Progenitor cell of endocrine pancreas (in vitro differentiated cells): ENCODE results near the gene IGFBP4. TPM values are rescaled to one million over a fixed set of nuclear protein-coding genes. Genes with fewer than 3 reads are reported as not detected.
A peak's percentile ranks its signal among the peaks of the same experiment; 100 is the strongest.

Experiments
- DNase-seq: peaks from one replicate; pipeline ENCODE4 v3.0.0; 2021; ENCODE audit warnings: low spot score; ENCODE audit not compliant: unreplicated experiment
- H3K27ac Mint-ChIP-seq: 2 replicates; pipeline ENCODE4 v1.8.0; 2021; ENCODE audit warnings: mild to moderate bottlenecking, moderate library complexity, mixed read lengths
- H3K27me3 Mint-ChIP-seq: 2 replicates; pipeline ENCODE4 v1.8.0; 2021; ENCODE audit warnings: mixed read lengths
- H3K36me3 Mint-ChIP-seq: 2 replicates; pipeline ENCODE4 v1.8.0; 2022; ENCODE audit warnings: mixed read lengths; ENCODE audit not compliant: insufficient read depth
- H3K4me1 Mint-ChIP-seq: 2 replicates; pipeline ENCODE4 v1.8.0; 2021; ENCODE audit warnings: low read depth, mixed read lengths
- H3K4me3 Mint-ChIP-seq: 2 replicates; pipeline ENCODE4 v1.8.0; 2021; ENCODE audit warnings: low read depth, mild to moderate bottlenecking, moderate library complexity, mixed read lengths
- H3K9me3 Mint-ChIP-seq: 2 replicates; pipeline ENCODE4 v1.8.0; 2021; ENCODE audit warnings: low read depth, mixed read lengths
- CTCF ChIP-seq: fragments of 200-600 bp; sonication (generic); IDR thresholded peaks from one replicate; pipeline ENCODE4 v1.5.0; 2021; ENCODE audit warnings: antibody characterized with exemption, mild to moderate bottlenecking; ENCODE audit not compliant: unreplicated experiment
- total RNA-seq: library from RNA; stranded (reverse); gene quantifications from 2 replicates; pipeline ENCODE4 v1.2.1, GENCODE V29; 2021

Gene IGFBP4
- total RNA-seq, 1 donor from 2014 or later = 3.6 TPM

- Mint-ChIP-seq H3K4me3 (peak overlapping the region; percentile 98), H3K27me3 (no peaks in the 10 kb centered on the region), H3K4me1 (peaks cover 12% of the 10 kb centered on the region), H3K27ac (peak overlapping the region; percentile 93), H3K9me3 (no peaks in the 10 kb centered on the region), H3K36me3 (no peaks in the 10 kb centered on the region)
- TF ChIP-seq CTCF = peak; percentile 12
- DNase-seq = no peak
Measured at GRCh38 chr17:40417258-40417608, 26.0 kb upstream of the IGFBP4 start.

- Mint-ChIP-seq H3K36me3 (no peaks in the 10 kb centered on the region), H3K27me3 (no peaks in the 10 kb centered on the region), H3K9me3 (no peaks in the 10 kb centered on the region), H3K4me3 (peak within 1 kb of the TSS; percentile 98), H3K27ac (peak within 1 kb of the TSS; percentile 93), H3K4me1 (peaks cover 14% of the 10 kb centered on the region)
- TF ChIP-seq CTCF = no peak
- peak; percentile 96 for DNase-seq
Measured at GRCh38 chr17:40417609-40418427, 25.4 kb upstream of the IGFBP4 start, which contains the start of gene TOP2A. TSS of gene TOP2A (minus strand) at chr17:40417896. CDS start at chr17:40417791, 105 bp downstream.

GRCh38 chr17:40418428-40418706, 24.9 kb upstream of the IGFBP4 start:
- Mint-ChIP-seq H3K27me3 (no peaks in the 10 kb centered on the region), H3K4me1 (peaks cover 16% of the 10 kb centered on the region), H3K36me3 (no peaks in the 10 kb centered on the region), H3K9me3 (no peaks in the 10 kb centered on the region), H3K4me3 (peak overlapping the region; percentile 98), H3K27ac (peak overlapping the region; percentile 93)
- DNase-seq = no peak
- no peak for TF ChIP-seq CTCF

GRCh38 chr17:40419559-40420331, 23.5 kb upstream of the IGFBP4 start:
- no peaks in the 10 kb centered on the region for H3K36me3 Mint-ChIP-seq
- no peak for TF ChIP-seq CTCF
- H3K27ac Mint-ChIP-seq = no peak overlapping the region
- no peaks in the 10 kb centered on the region for H3K27me3 Mint-ChIP-seq
- no peaks in the 10 kb centered on the region for H3K9me3 Mint-ChIP-seq
- H3K4me3 Mint-ChIP-seq = peak overlapping the region; percentile 41
- no peak for DNase-seq
- H3K4me1 Mint-ChIP-seq = peaks cover 16% of the 10 kb centered on the region

- H3K27ac Mint-ChIP-seq = peak overlapping the region; percentile 18
- no peaks in the 10 kb centered on the region for H3K36me3 Mint-ChIP-seq
- no peak for DNase-seq
- peak; percentile 31 for TF ChIP-seq CTCF
- H3K9me3 Mint-ChIP-seq = no peaks in the 10 kb centered on the region
- H3K4me3 Mint-ChIP-seq = no peak overlapping the region
- no peaks in the 10 kb centered on the region for H3K27me3 Mint-ChIP-seq
- H3K4me1 Mint-ChIP-seq = peaks cover 6% of the 10 kb centered on the region
Measured at GRCh38 chr17:40422990-40423633, 20.1 kb upstream of the IGFBP4 start.
